ENCODE data around the gene FGF9. TPM values are rescaled to one million over a fixed set of nuclear protein-coding genes. Genes with fewer than 3 reads are reported as not detected.
A peak's percentile ranks its signal among the peaks of the same experiment; 100 is the strongest.

Gene FGF9
- total RNA-seq, 1 experiment from 2014 or later: 0.35 TPM

- no peak for DNase-seq (ENCODE audit: unreplicated experiment)
- POLR2A ChIA-PET: interaction anchor here (0.7 to 1.5 kb wide), 3 partner anchors 21 to 1036 kb away, joined by 3 to 5 read pairs (median 4); no protein-coding TSS in a partner anchor
- CTCF ChIA-PET: interaction anchor here (0.6 to 1.1 kb wide), 3 partner anchors 9 to 46 kb away, joined by 3 read pairs; no protein-coding TSS in a partner anchor
- peaks cover 11% of the 10 kb centered on the region for H3K9me3 Mint-ChIP-seq (ENCODE audit: unreplicated experiment)
- H3K27ac Mint-ChIP-seq (ENCODE audit: low read depth, unreplicated experiment): no peak overlapping the region
- no peak overlapping the region for H3K4me3 Mint-ChIP-seq (ENCODE audit: unreplicated experiment)
- intact Hi-C loops (cut with micrococcal nuclease): no loop called here
- TF ChIP-seq CTCF (IDR thresholded peaks at IDR 0.05; ENCODE audit: unreplicated experiment): no peak
- H3K36me3 Mint-ChIP-seq (ENCODE audit: insufficient read depth, unreplicated experiment): no peaks in the 10 kb centered on the region
- no peaks in the 10 kb centered on the region for H3K4me1 Mint-ChIP-seq (ENCODE audit: insufficient read depth, unreplicated experiment)
- BruUV-seq (replicated peaks): no TSS peak
- no peaks in the 10 kb centered on the region for H3K27me3 Mint-ChIP-seq (ENCODE audit: insufficient read depth, unreplicated experiment)
Measured at GRCh38 chr13:21709697-21710096, 38.8 kb downstream of the FGF9 start.

GRCh38 chr13:21710163-21710562, 39.3 kb downstream of the FGF9 start:
- Mint-ChIP-seq H3K4me3 (ENCODE audit: unreplicated experiment) (no peak overlapping the region), H3K36me3 (ENCODE audit: insufficient read depth, unreplicated experiment) (no peaks in the 10 kb centered on the region), H3K27me3 (ENCODE audit: insufficient read depth, unreplicated experiment) (no peaks in the 10 kb centered on the region), H3K9me3 (ENCODE audit: unreplicated experiment) (peaks cover 11% of the 10 kb centered on the region), H3K4me1 (ENCODE audit: insufficient read depth, unreplicated experiment) (no peaks in the 10 kb centered on the region), H3K27ac (ENCODE audit: low read depth, unreplicated experiment) (no peak overlapping the region)
- intact Hi-C loops (cut with micrococcal nuclease): no loop called here
- no peak for DNase-seq (ENCODE audit: unreplicated experiment)
- no TSS peak for BruUV-seq (replicated peaks)
- ChIA-PET POLR2A (interaction anchor here (1.5 kb wide), 1 partner anchor 27 kb away, joined by 5 read pairs; no protein-coding TSS in a partner anchor), CTCF (interaction anchor here (0.6 kb wide), 1 partner anchor 46 kb away, joined by 3 read pairs; no protein-coding TSS in a partner anchor)
- no peak for TF ChIP-seq CTCF (IDR thresholded peaks at IDR 0.05; ENCODE audit: unreplicated experiment)

GRCh38 chr13:21717817-21718216, 46.9 kb downstream of the FGF9 start:
- intact Hi-C loops (cut with micrococcal nuclease): no loop called here
- Mint-ChIP-seq H3K36me3 (ENCODE audit: insufficient read depth, unreplicated experiment) (no peaks in the 10 kb centered on the region), H3K9me3 (ENCODE audit: unreplicated experiment) (no peaks in the 10 kb centered on the region), H3K4me3 (ENCODE audit: unreplicated experiment) (no peak overlapping the region), H3K4me1 (ENCODE audit: insufficient read depth, unreplicated experiment) (peaks cover 11% of the 10 kb centered on the region), H3K27ac (ENCODE audit: low read depth, unreplicated experiment) (no peak overlapping the region), H3K27me3 (ENCODE audit: insufficient read depth, unreplicated experiment) (no peaks in the 10 kb centered on the region)
- no peak for TF ChIP-seq CTCF (IDR thresholded peaks at IDR 0.05; ENCODE audit: unreplicated experiment)
- peak; percentile 27 for DNase-seq (ENCODE audit: unreplicated experiment)
- BruUV-seq (replicated peaks): no TSS peak
- ChIA-PET CTCF (interaction anchor here (0.6 kb wide), 1 partner anchor 1040 kb away, joined by 3 read pairs; no protein-coding TSS in a partner anchor), POLR2A (interaction anchor here (1.0 kb wide), 1 partner anchor 35 kb away, joined by 3 read pairs; no protein-coding TSS in a partner anchor)

- no peak for TF ChIP-seq CTCF (IDR thresholded peaks at IDR 0.05; ENCODE audit: unreplicated experiment)
- H3K36me3 Mint-ChIP-seq (ENCODE audit: insufficient read depth, unreplicated experiment): no peaks in the 10 kb centered on the region
- POLR2A ChIA-PET: no interaction called here
- CTCF ChIA-PET: interaction anchor here (0.6 to 0.9 kb wide), 2 partner anchors 17 to 81 kb away, joined by 3 to 5 read pairs; no protein-coding TSS in a partner anchor
- H3K27ac Mint-ChIP-seq (ENCODE audit: low read depth, unreplicated experiment): no peak overlapping the region
- no peak for DNase-seq (ENCODE audit: unreplicated experiment)
- H3K4me3 Mint-ChIP-seq (ENCODE audit: unreplicated experiment): no peak overlapping the region
- no peaks in the 10 kb centered on the region for H3K9me3 Mint-ChIP-seq (ENCODE audit: unreplicated experiment)
- peaks cover 11% of the 10 kb centered on the region for H3K4me1 Mint-ChIP-seq (ENCODE audit: insufficient read depth, unreplicated experiment)
- intact Hi-C loops (cut with micrococcal nuclease): no loop called here
- H3K27me3 Mint-ChIP-seq (ENCODE audit: insufficient read depth, unreplicated experiment): no peaks in the 10 kb centered on the region
- BruUV-seq (replicated peaks): no TSS peak
Measured at GRCh38 chr13:21719463-21719862, 48.6 kb downstream of the FGF9 start.
